ENCODE results near the gene RHEBL1.
A peak's percentile ranks its signal among the peaks of the same experiment; 100 is the strongest.

Gene RHEBL1

DNA sequence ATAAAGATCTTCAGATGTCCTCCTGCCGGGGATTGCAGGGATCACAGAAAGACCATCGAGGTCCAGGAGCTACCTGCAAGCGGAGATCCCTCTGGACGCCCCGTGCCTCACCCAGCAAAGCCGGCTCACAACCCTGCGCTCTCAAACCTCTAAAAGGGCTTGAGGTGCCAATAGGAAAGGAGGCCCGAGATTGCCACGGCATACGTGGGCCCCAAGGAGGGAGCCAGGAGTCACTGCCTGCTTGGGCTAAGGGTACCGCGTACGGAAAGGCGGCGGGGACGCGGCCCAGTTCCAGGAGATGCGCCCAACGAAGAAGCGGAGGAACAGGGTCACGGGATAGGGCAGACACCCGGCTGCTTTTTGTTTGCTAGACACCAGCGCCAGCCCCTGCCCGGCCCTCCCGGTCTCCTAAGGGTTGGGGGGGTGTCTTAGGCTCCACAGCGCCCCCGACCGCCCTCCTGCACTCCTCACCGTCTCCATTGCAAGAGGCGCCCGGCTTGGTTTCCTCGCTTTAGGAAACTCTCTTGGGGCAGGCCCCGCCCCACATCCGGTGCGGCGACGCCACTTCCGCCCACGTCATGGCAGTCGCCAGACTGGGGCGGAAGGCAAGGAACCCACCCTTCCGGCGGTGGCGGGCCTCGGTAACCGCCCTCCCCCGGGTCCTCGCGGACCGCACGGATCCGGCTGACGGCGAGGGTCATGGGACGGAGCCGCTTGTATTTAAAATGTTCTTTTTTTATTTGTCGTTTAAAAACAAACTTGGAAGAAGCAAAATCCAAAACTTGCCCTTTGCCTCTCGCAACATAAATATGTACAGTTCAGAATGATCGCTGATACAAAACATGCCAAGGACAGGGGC is 51.3 kb downstream of the RHEBL1 start, which contains the start of gene PRKAG1:
Gene PRKAG1 (minus strand): TSS at position 516 of the 859 bp plus-strand sequence. CDS start 36 bp downstream, at position 480.
- peak; percentile 94 for DNase-seq

DNA sequence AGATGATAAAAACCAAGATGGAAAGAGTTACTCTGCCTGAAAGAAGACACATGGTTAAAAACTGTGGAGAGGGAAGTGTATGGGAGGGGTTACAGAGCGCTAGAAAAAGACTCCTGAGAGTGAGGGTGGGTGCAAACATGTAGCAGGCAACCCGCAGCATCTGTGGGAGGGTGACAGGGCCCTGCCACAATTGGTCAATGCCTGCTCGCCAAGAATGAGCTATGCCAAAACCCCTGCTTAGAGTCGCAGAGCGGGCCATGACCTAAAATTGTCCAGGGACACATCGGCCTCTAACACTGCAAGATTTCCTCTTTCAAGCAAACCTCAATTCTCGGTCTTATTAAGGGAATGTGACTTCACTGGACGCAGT is 51.9 kb downstream of the RHEBL1 start:
- no peak for DNase-seq

GRCh38 chr12:49015196-49015595 is 54.6 kb downstream of the RHEBL1 start:
- no peak for DNase-seq

Measured in effector CD8-positive, alpha-beta T cell (primary cell).